Thoracic aorta (tissue), 2 donors: ENCODE data around the gene TMPRSS9. TPM values are rescaled to one million over a fixed set of nuclear protein-coding genes. Genes with fewer than 3 reads are reported as not detected.

Experiments used
- ATAC-seq: fragments of 150-250 bp; one replicate; pipeline ENCODE4 v1.8.0; 2017; ENCODE audit warnings: low read depth; ENCODE audit not compliant: insufficient number of reproducible peaks, low FRiP score
- DNase-seq: peaks from one replicate; pipeline ENCODE4 v3.0.0-alpha.2; 2020; ENCODE audit warnings: low spot score
- H3K27ac ChIP-seq, 2 donors: fragments of 200-600 bp; sonication (generic); 1 replicate in 1 of 2; 2 replicates in 1 of 2; pipeline ENCODE4 v1.5.1; 2016; ENCODE audit warnings: mild to moderate bottlenecking in 2 of 2, moderate library complexity in 2 of 2
- H3K27me3 ChIP-seq: fragments of 200-600 bp; sonication (generic); replicated peaks from 2 replicates; pipeline ENCODE4 v1.6.0; 2016; ENCODE audit warnings: mild to moderate bottlenecking; ENCODE audit not compliant: insufficient read depth
- H3K36me3 ChIP-seq: fragments of 200-600 bp; sonication (generic); one replicate; pipeline ENCODE4 v1.5.1; 2016
- H3K4me1 ChIP-seq, 2 donors: fragments of 200-600 bp; sonication (generic); 1 replicate in 1 of 2; 2 replicates in 1 of 2; pipeline versions ENCODE4 v1.5.1 to v1.6.0; 2016; ENCODE audit warnings: low read depth in 2 of 2, mild to moderate bottlenecking in 1 of 2; ENCODE audit not compliant: control insufficient read depth in 1 of 2
- H3K4me3 ChIP-seq: fragments of 200-600 bp; sonication (generic); 2 replicates; pipeline ENCODE4 v1.5.1; 2016; ENCODE audit warnings: mild to moderate bottlenecking
- H3K9me3 ChIP-seq: fragments of 200-600 bp; sonication (generic); 2 replicates; pipeline ENCODE4 v1.5.1; 2016
- CTCF ChIP-seq: fragments of 200-600 bp; sonication (generic); IDR thresholded peaks from one replicate; pipeline ENCODE4 v1.5.1; 2019; ENCODE audit warnings: antibody characterized with exemption
- total RNA-seq, 2 donors: library from RNA; depleted of rRNA; stranded (reverse); fragments of >200 nt; gene quantifications; one replicate each; pipeline versions ENCODE4 v1.1.0 to v1.2.3, GENCODE V29; 2016

Gene TMPRSS9
- total RNA-seq, 2 donors from 2014 or later = 0.42 to 0.54 TPM

GRCh38 chr19:2423915-2424685 lies 64.0 kb downstream of the TMPRSS9 start:
- H3K4me3 ChIP-seq = no peak overlapping the region
- H3K9me3 ChIP-seq = no peaks in the 10 kb centered on the region
- no peaks in the 10 kb centered on the region for H3K27me3 ChIP-seq
- H3K27ac ChIP-seq = no peak overlapping the region
- ATAC-seq (no peak), DNase-seq (no peak)
- peaks cover 8 to 34% of the 10 kb centered on the region in 2 donors for H3K4me1 ChIP-seq
- peaks cover 4% of the 10 kb centered on the region for H3K36me3 ChIP-seq
- TF ChIP-seq CTCF = no peak

DNA sequence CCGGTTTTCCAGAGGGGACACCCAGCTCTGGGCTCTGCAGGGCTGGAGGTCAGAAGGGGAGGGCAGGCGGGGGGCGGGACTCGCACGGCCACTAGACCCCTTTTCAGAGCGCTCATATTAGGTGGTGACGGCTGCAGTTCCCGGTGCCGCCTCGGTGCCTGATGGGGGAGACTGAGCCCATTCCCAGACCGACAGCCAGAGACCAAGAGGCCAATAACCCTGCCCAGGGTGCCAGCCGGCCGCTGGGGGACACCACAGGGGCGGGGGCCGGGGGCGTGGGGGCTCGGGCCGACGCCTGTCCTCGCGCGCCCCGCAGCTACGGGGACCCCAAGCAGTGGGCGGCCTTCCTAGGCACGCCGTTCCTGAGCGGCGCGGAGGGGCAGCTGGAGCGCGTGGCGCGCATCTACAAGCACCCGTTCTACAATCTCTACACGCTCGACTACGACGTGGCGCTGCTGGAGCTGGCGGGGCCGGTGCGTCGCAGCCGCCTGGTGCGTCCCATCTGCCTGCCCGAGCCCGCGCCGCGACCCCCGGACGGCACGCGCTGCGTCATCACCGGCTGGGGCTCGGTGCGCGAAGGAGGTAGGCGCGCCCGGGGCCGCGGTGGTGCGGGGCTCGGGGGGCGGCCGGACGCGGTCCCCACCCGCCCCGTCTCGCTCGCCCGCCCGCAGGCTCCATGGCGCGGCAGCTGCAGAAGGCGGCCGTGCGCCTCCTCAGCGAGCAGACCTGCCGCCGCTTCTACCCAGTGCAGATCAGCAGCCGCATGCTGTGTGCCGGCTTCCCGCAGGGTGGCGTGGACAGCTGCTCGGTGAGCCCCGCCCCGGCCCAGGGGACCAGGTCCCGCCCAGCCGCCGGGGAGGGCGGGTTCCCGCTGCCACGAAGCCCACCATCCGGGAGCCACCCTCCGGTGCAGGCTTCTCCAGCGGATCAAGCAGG lies 64.9 kb downstream of the TMPRSS9 start:
- Histone ChIP-seq H3K27ac (no peak overlapping the region), H3K27me3 (no peaks in the 10 kb centered on the region), H3K9me3 (no peaks in the 10 kb centered on the region), H3K4me3 (peak overlapping the region; percentile 79), H3K36me3 (peaks cover 4% of the 10 kb centered on the region), H3K4me1 (peaks cover 8 to 34% of the 10 kb centered on the region in 2 donors)
- TF ChIP-seq CTCF = no peak
- DNase-seq = no peak
- ATAC-seq = no peak

DNA sequence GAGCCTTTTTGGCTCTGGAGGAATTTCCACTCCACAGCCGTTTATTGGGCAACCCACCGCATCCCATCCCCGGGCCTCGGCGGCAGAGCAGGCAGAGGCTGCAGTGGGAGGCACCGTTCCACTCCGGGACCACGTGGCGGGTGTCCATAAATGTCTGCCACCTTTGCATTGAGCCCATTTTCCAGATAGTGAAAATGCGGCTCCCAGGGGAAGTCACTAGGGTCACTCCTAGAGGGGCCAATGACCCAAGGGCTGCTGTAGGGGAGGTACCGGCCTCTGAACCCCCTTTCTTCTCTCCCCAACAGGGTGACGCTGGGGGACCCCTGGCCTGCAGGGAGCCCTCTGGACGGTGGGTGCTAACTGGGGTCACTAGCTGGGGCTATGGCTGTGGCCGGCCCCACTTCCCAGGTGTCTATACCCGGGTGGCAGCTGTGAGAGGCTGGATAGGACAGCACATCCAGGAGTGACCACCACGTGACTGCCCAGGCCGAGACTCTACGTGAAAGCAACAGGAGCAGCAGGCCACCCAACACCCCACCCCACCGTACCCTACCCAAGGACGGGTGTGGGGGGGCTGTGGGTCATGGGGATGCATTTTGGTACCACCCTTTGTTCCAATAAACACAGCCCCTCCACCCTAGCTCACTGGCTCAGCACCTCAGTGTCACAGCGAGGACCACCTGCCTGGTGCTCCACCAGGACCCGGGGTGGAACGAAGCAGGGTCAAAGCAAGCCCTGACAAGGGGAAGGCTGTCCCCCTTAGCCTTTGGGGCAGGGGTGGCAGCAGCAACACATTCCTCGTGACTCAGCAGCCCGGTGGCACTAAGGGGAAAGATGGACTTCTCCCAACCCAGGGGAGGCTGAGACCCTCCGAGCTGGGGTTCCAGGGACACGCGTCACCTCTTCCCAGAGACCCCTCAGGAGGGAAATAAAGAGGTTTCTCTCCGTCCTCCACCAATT lies 65.8 kb downstream of the TMPRSS9 start:
- no peak for TF ChIP-seq CTCF
- Histone ChIP-seq H3K4me3 (peak overlapping the region; percentile 79), H3K36me3 (peaks cover 6% of the 10 kb centered on the region), H3K4me1 (peaks cover 8 to 34% of the 10 kb centered on the region in 2 donors), H3K27me3 (no peaks in the 10 kb centered on the region), H3K9me3 (no peaks in the 10 kb centered on the region), H3K27ac (no peak overlapping the region)
- DNase-seq (no peak), ATAC-seq (no peak)

DNA sequence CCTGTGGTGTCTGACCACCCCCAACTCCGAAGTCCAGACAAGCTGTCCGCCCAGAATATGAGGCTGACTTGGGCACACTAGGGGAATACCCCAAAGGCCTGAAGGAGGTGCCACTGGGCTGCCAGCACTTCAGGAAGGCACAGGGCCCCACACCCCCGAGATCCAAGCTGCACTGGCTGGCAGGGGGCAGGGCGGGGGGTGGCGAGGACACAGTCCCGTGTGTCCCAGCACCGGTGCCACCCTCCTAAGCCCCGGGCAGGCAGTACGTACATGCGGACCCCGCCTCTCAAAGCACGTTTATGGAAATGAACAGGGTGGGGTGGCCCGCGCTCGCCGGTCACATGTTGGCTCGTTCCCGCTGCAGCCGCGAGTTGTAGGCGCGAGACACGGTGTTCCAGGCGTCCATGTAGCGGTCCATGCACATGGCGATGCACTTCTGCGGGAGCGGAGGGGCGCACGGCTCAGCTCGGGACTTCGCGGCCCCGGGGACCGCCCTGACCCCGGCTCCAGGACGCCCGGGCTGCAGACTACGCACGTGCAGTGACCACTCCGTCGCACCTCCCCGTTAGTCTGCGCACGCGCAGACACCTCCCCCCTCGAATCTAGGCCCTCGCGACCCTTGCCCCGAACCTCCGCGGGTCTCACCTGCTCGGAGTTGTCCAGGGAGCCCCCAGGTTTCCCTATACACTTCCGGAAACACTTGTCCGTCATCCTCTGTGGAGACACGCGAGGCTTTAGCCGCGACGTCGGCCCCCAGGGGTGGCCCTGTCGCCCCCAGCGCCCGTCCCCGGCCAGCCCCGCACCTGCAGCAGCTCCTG lies 66.8 kb downstream of the TMPRSS9 start:
- Histone ChIP-seq H3K27me3 (no peaks in the 10 kb centered on the region), H3K36me3 (peaks cover 11% of the 10 kb centered on the region), H3K9me3 (no peaks in the 10 kb centered on the region), H3K27ac (peak overlapping the region; percentile 85 to 87), H3K4me3 (peak overlapping the region; percentile 79), H3K4me1 (peaks cover 8 to 34% of the 10 kb centered on the region in 2 donors)
- ATAC-seq (no peak), DNase-seq (no peak)
- no peak for TF ChIP-seq CTCF
